ENCODE results near the gene GIPC2. TPM values are rescaled to one million over a fixed set of nuclear protein-coding genes. Genes with fewer than 3 reads are reported as not detected.
A peak's percentile ranks its signal among the peaks of the same experiment; 100 is the strongest.

The GIPC2 gene
- total RNA-seq, 1 experiment from 2014 or later = 2.8 TPM

DNA sequence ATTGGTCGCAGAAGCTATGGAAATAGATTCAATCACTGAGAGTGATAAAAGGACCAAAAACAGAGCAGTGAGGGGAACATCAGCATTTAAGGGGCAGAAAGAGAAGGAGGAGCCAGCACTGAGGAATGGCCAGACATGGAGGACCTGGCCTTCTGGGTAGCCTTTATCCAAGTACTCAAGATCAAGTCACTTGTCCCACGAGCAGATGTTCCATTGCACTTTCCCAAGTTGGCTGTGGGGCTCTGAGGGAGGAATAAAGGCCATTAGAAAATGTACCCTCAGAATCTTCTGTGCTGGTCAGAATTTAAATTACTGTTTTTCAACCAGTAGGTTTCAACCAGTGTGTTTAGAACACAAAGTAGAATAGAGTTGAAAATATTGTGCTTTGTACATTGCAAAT, 55.3 kb downstream of the GIPC2 start:
- H3K4me3 Mint-ChIP-seq (ENCODE audit: low read depth, unreplicated experiment) = no peak overlapping the region
- intact Hi-C loops (cut with micrococcal nuclease; ENCODE audit: unreplicated experiment) = no loop called here
- no peaks in the 10 kb centered on the region for H3K9me3 Mint-ChIP-seq (ENCODE audit: low read depth, unreplicated experiment)
- H3K4me1 Mint-ChIP-seq (ENCODE audit: low read depth, unreplicated experiment) = no peaks in the 10 kb centered on the region
- H3K27me3 Mint-ChIP-seq (ENCODE audit: unreplicated experiment) = no peaks in the 10 kb centered on the region
- TF ChIP-seq, protein P1, sequence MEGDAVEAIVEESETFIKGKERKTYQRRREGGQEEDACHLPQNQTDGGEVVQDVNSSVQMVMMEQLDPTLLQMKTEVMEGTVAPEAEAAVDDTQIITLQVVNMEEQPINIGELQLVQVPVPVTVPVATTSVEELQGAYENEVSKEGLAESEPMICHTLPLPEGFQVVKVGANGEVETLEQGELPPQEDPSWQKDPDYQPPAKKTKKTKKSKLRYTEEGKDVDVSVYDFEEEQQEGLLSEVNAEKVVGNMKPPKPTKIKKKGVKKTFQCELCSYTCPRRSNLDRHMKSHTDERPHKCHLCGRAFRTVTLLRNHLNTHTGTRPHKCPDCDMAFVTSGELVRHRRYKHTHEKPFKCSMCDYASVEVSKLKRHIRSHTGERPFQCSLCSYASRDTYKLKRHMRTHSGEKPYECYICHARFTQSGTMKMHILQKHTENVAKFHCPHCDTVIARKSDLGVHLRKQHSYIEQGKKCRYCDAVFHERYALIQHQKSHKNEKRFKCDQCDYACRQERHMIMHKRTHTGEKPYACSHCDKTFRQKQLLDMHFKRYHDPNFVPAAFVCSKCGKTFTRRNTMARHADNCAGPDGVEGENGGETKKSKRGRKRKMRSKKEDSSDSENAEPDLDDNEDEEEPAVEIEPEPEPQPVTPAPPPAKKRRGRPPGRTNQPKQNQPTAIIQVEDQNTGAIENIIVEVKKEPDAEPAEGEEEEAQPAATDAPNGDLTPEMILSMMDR (IDR thresholded peaks at IDR 0.05; ENCODE audit: unreplicated experiment) = no peak
- no peaks in the 10 kb centered on the region for H3K36me3 Mint-ChIP-seq (ENCODE audit: insufficient read depth, unreplicated experiment)
- H3K27ac Mint-ChIP-seq (ENCODE audit: unreplicated experiment) = no peak overlapping the region
- CTCF ChIA-PET = no interaction called here
- BruUV-seq (replicated peaks) = no TSS peak
- DNase-seq = no peak

DNA sequence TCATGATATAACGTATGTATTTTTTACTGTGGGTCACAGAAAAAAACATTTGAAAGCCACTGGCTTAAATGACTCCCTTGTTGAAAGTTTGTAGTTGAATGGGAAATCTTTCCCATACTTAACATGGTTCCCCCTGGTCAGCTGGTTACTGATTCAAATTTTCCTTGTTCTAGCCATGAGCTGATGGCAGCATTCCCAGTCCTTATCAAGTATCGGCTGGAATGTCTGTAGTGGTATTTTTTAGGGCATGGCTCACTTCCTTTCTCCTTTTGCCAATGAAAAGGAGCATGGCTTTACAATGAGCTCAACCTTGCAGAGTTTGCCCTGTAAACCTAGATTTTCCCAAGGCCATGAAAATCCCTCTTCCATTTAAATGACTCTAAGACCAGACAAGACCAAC, 55.7 kb downstream of the GIPC2 start:
- Mint-ChIP-seq H3K27me3 (ENCODE audit: unreplicated experiment) (no peaks in the 10 kb centered on the region), H3K27ac (ENCODE audit: unreplicated experiment) (no peak overlapping the region), H3K9me3 (ENCODE audit: low read depth, unreplicated experiment) (no peaks in the 10 kb centered on the region), H3K4me3 (ENCODE audit: low read depth, unreplicated experiment) (no peak overlapping the region), H3K4me1 (ENCODE audit: low read depth, unreplicated experiment) (no peaks in the 10 kb centered on the region), H3K36me3 (ENCODE audit: insufficient read depth, unreplicated experiment) (no peaks in the 10 kb centered on the region)
- CTCF ChIA-PET = no interaction called here
- TF ChIP-seq, protein P1 (IDR thresholded peaks at IDR 0.05; ENCODE audit: unreplicated experiment) = no peak
- DNase-seq = peak; percentile 9
- intact Hi-C loops (cut with micrococcal nuclease; ENCODE audit: unreplicated experiment) = no loop called here
- BruUV-seq (replicated peaks) = no TSS peak

DNA sequence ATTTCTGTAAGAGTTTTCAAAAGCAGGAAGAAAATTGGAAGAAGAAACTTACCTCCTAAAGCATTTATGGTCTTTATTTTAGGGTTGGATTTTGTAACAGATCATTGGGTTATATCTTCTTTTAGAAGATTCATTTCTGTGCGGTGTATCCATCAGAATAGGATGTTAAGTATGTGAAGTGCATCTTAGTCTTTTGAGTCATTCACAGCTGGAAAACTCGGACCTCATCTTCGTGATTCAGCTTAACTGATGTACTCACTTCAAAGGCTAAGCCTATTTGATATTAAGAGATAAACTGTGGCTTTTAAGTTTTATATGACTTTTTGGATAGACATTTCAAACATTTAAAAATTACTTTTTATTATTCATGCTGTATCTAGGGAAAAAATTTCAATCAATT, 56.3 kb downstream of the GIPC2 start:
- intact Hi-C loops (cut with micrococcal nuclease; ENCODE audit: unreplicated experiment) = no loop called here
- no peak overlapping the region for H3K27ac Mint-ChIP-seq (ENCODE audit: unreplicated experiment)

DNA sequence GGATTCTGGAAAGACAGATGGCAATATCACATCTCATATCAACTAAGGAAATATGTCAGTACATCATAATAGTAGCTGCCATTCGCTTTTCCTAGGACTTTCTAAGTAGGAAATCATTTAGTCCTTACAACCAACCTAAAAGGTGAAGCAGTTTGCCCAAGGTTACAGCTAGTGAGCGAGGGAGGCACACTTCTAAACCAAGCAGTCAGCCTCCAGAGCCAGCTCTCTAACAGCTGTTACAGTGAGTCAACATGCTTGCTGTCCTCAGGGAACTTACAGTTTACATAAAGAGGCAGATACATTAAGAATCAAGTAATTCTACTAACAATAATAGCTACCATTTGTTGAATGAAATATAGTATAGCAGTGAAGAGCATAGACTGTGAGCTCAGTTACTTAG, 57.1 kb downstream of the GIPC2 start:
- no peaks in the 10 kb centered on the region for H3K36me3 Mint-ChIP-seq (ENCODE audit: insufficient read depth, unreplicated experiment)
- no peaks in the 10 kb centered on the region for H3K27me3 Mint-ChIP-seq (ENCODE audit: unreplicated experiment)
- BruUV-seq (replicated peaks) = no TSS peak
- H3K9me3 Mint-ChIP-seq (ENCODE audit: low read depth, unreplicated experiment) = no peaks in the 10 kb centered on the region
- H3K4me1 Mint-ChIP-seq (ENCODE audit: low read depth, unreplicated experiment) = no peaks in the 10 kb centered on the region
- H3K4me3 Mint-ChIP-seq (ENCODE audit: low read depth, unreplicated experiment) = no peak overlapping the region
- TF ChIP-seq, protein P1 (IDR thresholded peaks at IDR 0.05; ENCODE audit: unreplicated experiment) = no peak
- DNase-seq = no peak
- intact Hi-C loops (cut with micrococcal nuclease; ENCODE audit: unreplicated experiment) = no loop called here
- CTCF ChIA-PET = interaction anchor here (0.6 kb wide), 1 partner anchor 564 kb away, joined by 3 read pairs; no protein-coding TSS in a partner anchor
- H3K27ac Mint-ChIP-seq (ENCODE audit: unreplicated experiment) = no peak overlapping the region

More for the DNA sequence above, 56.3 kb downstream of the GIPC2 start:
- no peaks in the 10 kb centered on the region for H3K36me3 Mint-ChIP-seq (ENCODE audit: insufficient read depth, unreplicated experiment)
- TF ChIP-seq, protein P1 (IDR thresholded peaks at IDR 0.05; ENCODE audit: unreplicated experiment) = no peak
- CTCF ChIA-PET = no interaction called here
- BruUV-seq (replicated peaks) = no TSS peak
- no peak for DNase-seq
- no peaks in the 10 kb centered on the region for H3K27me3 Mint-ChIP-seq (ENCODE audit: unreplicated experiment)
- H3K9me3 Mint-ChIP-seq (ENCODE audit: low read depth, unreplicated experiment) = no peaks in the 10 kb centered on the region
- H3K4me1 Mint-ChIP-seq (ENCODE audit: low read depth, unreplicated experiment) = no peaks in the 10 kb centered on the region
- no peak overlapping the region for H3K4me3 Mint-ChIP-seq (ENCODE audit: low read depth, unreplicated experiment)

Data from Calu3 (cell line).